ENCODE results near the gene KIF26B. TPM values are rescaled to one million over a fixed set of nuclear protein-coding genes. Genes with fewer than 3 reads are reported as not detected.

The KIF26B gene
- polyA plus RNA-seq, 1 donor (not counting 4 experiments of a cell fraction or from before 2014, with no cell fraction given) = 0.58 TPM

DNA sequence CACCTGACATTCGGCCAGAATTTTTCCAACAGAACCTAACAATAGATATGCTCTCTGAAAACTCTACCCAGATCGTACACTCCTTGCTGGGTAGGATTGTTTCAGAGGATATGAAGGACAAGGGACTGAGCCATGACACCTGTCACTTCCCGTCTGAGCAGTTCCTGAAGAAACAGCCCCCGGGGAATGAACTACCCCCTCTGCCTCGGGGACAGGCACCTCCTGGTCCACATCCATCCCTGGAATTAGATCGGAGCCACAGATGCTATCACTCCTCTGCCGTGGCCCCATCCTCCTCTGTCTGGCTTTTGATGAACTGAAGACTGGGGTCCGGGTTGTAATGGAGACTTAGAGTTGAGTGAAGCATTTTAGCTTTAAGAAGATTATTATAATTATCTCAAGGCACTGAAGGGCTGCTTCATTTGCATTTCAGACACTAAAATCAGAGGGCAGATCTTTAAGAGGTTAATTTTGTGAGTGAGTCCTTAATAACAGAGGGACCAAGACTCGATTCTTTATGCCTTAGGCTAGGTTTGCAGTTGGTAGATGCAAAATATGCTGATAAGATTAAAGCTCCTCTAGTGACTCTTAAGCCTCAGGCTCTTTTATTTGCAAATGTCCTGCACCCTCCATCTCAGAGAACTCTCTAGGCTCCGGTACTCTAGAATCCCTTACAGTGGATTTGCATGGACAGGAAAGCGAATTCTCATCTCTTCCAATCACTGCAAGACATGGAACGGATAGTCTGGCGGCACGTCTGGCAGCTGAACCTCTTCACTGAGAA, 333.8 kb downstream of the KIF26B start:
- H3K27ac ChIP-seq (ENCODE audit: control insufficient read depth, insufficient read depth, low read length) = no peak overlapping the region
- dilution Hi-C loops (cut with MboI; ENCODE audit: extremely low pct_ligation_motif_present, low sequenced_read_pairs) = no loop called here

GRCh38 chr1:245489838-245490237, 335.1 kb downstream of the KIF26B start:
- FAIRE-seq = peak; percentile 84
- peak overlapping the region; percentile 33 for H3K27ac ChIP-seq (ENCODE audit: control insufficient read depth, insufficient read depth, low read length)

More for the DNA sequence above, 333.8 kb downstream of the KIF26B start:
- Histone ChIP-seq H3K9ac (ENCODE audit: control insufficient read depth, extremely low read depth, insufficient read depth, low read length) (no peak overlapping the region), H3K79me2 (ENCODE audit: control insufficient read depth, insufficient read depth, low read length) (no peaks in the 10 kb centered on the region), H3K9me1 (ENCODE audit: control insufficient read depth, extremely low read depth, insufficient read depth, low read length) (no peaks in the 10 kb centered on the region), H2AFZ (ENCODE audit: control insufficient read depth, low read length) (no peak overlapping the region), H3K27me3 (ENCODE audit: control insufficient read depth, extremely low read depth, insufficient read depth, low read length) (no peaks in the 10 kb centered on the region), H3K9me3 (ENCODE audit: control insufficient read depth, low read depth, low read length) (no peaks in the 10 kb centered on the region), H3K4me2 (ENCODE audit: control insufficient read depth, extremely low read depth, insufficient read depth, low read depth, low read length) (no peak overlapping the region), H3K36me3 (ENCODE audit: control insufficient read depth in 2 of 2, extremely low read depth in 1 of 2, insufficient read depth in 2 of 2, low read length in 2 of 2) (no peaks in the 10 kb centered on the region), H3K4me1 (ENCODE audit: control insufficient read depth, extremely low read depth, insufficient read depth, low read length) (peaks cover 3% of the 10 kb centered on the region), H4K20me1 (ENCODE audit: control insufficient read depth, extremely low read depth, insufficient read depth, low read length) (no peaks in the 10 kb centered on the region), H3K4me3 (ENCODE audit: control insufficient read depth in 2 of 3, extremely low read depth in 1 of 3, insufficient read depth in 2 of 3, low read depth in 1 of 3, low read length in 3 of 3) (no peak overlapping the region)
- TF ChIP-seq EZH2 (IDR thresholded peaks at IDR 0.05; ENCODE audit: low read length) = no peak
- no peak for TF ChIP-seq CTCF (optimal IDR thresholded peaks at IDR 0.05 in 1 of 3, IDR thresholded peaks at IDR 0.05 in 1 of 3, conservative IDR thresholded peaks at IDR 0.05 in 1 of 3; ENCODE audit: extremely low read depth in 1 of 3, insufficient read depth in 2 of 3, low read length in 3 of 3)
- no peak for DNase-seq (ENCODE audit: low read depth, low spot score)
- FAIRE-seq = no peak

More at GRCh38 chr1:245489838-245490237, 335.1 kb downstream of the KIF26B start:
- Histone ChIP-seq H3K9me3 (ENCODE audit: control insufficient read depth, low read depth, low read length) (no peaks in the 10 kb centered on the region), H4K20me1 (ENCODE audit: control insufficient read depth, extremely low read depth, insufficient read depth, low read length) (no peaks in the 10 kb centered on the region), H3K4me2 (ENCODE audit: control insufficient read depth, extremely low read depth, insufficient read depth, low read depth, low read length) (peak overlapping the region; percentile 42), H3K79me2 (ENCODE audit: control insufficient read depth, insufficient read depth, low read length) (no peaks in the 10 kb centered on the region), H3K4me1 (ENCODE audit: control insufficient read depth, extremely low read depth, insufficient read depth, low read length) (peaks cover 3% of the 10 kb centered on the region), H3K4me3 (ENCODE audit: control insufficient read depth in 2 of 3, extremely low read depth in 1 of 3, insufficient read depth in 2 of 3, low read depth in 1 of 3, low read length in 3 of 3) (no peak overlapping the region), H3K27me3 (ENCODE audit: control insufficient read depth, extremely low read depth, insufficient read depth, low read length) (no peaks in the 10 kb centered on the region), H3K36me3 (ENCODE audit: control insufficient read depth in 2 of 2, extremely low read depth in 1 of 2, insufficient read depth in 2 of 2, low read length in 2 of 2) (no peaks in the 10 kb centered on the region), H3K9ac (ENCODE audit: control insufficient read depth, extremely low read depth, insufficient read depth, low read length) (peak overlapping the region; percentile 5), H3K9me1 (ENCODE audit: control insufficient read depth, extremely low read depth, insufficient read depth, low read length) (no peaks in the 10 kb centered on the region), H2AFZ (ENCODE audit: control insufficient read depth, low read length) (peak overlapping the region; percentile 67)
- DNase-seq (ENCODE audit: low read depth, low spot score) = peak; percentile 40
- dilution Hi-C loops (cut with MboI; ENCODE audit: extremely low pct_ligation_motif_present, low sequenced_read_pairs) = loop anchor here (5.0 kb wide), 1 partner anchor 48 kb away; no protein-coding TSS in a partner anchor
- TF ChIP-seq CTCF (optimal IDR thresholded peaks at IDR 0.05 in 1 of 3, IDR thresholded peaks at IDR 0.05 in 1 of 3, conservative IDR thresholded peaks at IDR 0.05 in 1 of 3; ENCODE audit: extremely low read depth in 1 of 3, insufficient read depth in 2 of 3, low read length in 3 of 3) = no peak
- no peak for TF ChIP-seq EZH2 (IDR thresholded peaks at IDR 0.05; ENCODE audit: low read length)
